HEK293 (cell line): ENCODE data around the gene DNAH7.

Experiments used
- CTCF ChIA-PET: fragments of 350-600 bp; formaldehyde crosslinking; extraction: SDS; loops from one replicate; lab custom pipeline; 2021; ENCODE audit warnings: antibody characterized with exemption; lab: Yijun Ruan, JAX
- POLR2A ChIA-PET: fragments of 300-600 bp; formaldehyde crosslinking; extraction: SDS; loops from one replicate; lab custom pipeline; 2020; ENCODE audit warnings: antibody characterized with exemption, inconsistent platforms; lab: Yijun Ruan, JAX
- H3K27ac ChIP-seq: fragments of 200-500 bp; sonication (Bioruptor generic); 2 replicates; pipeline ENCODE4 v1.5.1; 2014; ENCODE audit warnings: low read depth, low read length, control low read depth, inconsistent platforms; ENCODE audit errors: extremely low read depth
- H3K36me3 ChIP-seq, 2 experiments: fragments of 200-500 bp in 1 of 2; sonication (Bioruptor generic) in 1 of 2; 1 replicate in 1 of 2; 2 replicates in 1 of 2; pipeline ENCODE4 v1.5.1; 2014 to 2017; ENCODE audit warnings: inconsistent platforms in 2 of 2, low read length in 2 of 2; ENCODE audit not compliant: control insufficient read depth in 2 of 2, insufficient read depth in 1 of 2
- H3K4me1 ChIP-seq: fragments of 200-500 bp; sonication (Bioruptor generic); 2 replicates; pipeline ENCODE4 v1.5.1; 2014; ENCODE audit warnings: mild to moderate bottlenecking, low read length, inconsistent platforms; ENCODE audit not compliant: control insufficient read depth, insufficient read depth
- H3K4me3 ChIP-seq: 2 replicates; pipeline ENCODE4 v1.5.1; 2011; ENCODE audit warnings: low read depth, mild to moderate bottlenecking, control low read depth, low read length, moderate library complexity
- H3K9me3 ChIP-seq: fragments of 200-500 bp; sonication (Bioruptor generic); 2 replicates; pipeline ENCODE4 v1.5.1; 2014; ENCODE audit warnings: low read depth, low read length, inconsistent platforms; ENCODE audit not compliant: control insufficient read depth, insufficient read depth
- GLI2 ChIP-seq: fragments of 450-650 bp; formaldehyde crosslinking; IDR thresholded peaks from 2 replicates; pipeline ENCODE4; 2017; ENCODE audit warnings: missing biosample characterization, missing genetic modification characterization, low read depth, borderline replicate concordance
- KLF8 ChIP-seq: fragments of 450-650 bp; formaldehyde crosslinking; IDR thresholded peaks from 2 replicates; pipeline ENCODE4 v1.5.1; 2016; ENCODE audit warnings: missing biosample characterization, missing genetic modification characterization
- MEIS1 ChIP-seq: sonication (generic); formaldehyde crosslinking; IDR thresholded peaks from 2 replicates; pipeline ENCODE4 v1.8.1; 2022; ENCODE audit warnings: missing genetic modification reagents, mild to moderate bottlenecking, borderline replicate concordance
- YY2 ChIP-seq: fragments of 450-650 bp; formaldehyde crosslinking; IDR thresholded peaks from 2 replicates; pipeline ENCODE4 v1.5.1; 2016; ENCODE audit warnings: missing biosample characterization, missing genetic modification characterization
- ZEB2 ChIP-seq: fragments of 450-650 bp; formaldehyde crosslinking; IDR thresholded peaks from 2 replicates; pipeline ENCODE4 v1.5.1; 2016; ENCODE audit warnings: missing biosample characterization, missing genetic modification characterization
- ZNF112 ChIP-seq: fragments of 450-650 bp; formaldehyde crosslinking; IDR thresholded peaks from 2 replicates; pipeline ENCODE4 v1.5.0; 2017; ENCODE audit warnings: missing biosample characterization, missing genetic modification characterization
- ZNF175 ChIP-seq: fragments of 450-650 bp; formaldehyde crosslinking; IDR thresholded peaks from 2 replicates; pipeline ENCODE4 v1.5.1; 2016; ENCODE audit warnings: missing biosample characterization, missing genetic modification characterization
- ZNF202 ChIP-seq: fragments of 450-650 bp; formaldehyde crosslinking; IDR thresholded peaks from 2 replicates; pipeline ENCODE4 v1.5.1; 2016; ENCODE audit warnings: missing biosample characterization, missing genetic modification characterization, borderline replicate concordance
- ZNF221 ChIP-seq: fragments of 450-650 bp; formaldehyde crosslinking; IDR thresholded peaks from 2 replicates; pipeline ENCODE4 v1.5.1; 2017; ENCODE audit warnings: missing biosample characterization, missing genetic modification characterization, borderline replicate concordance
- ZNF292 ChIP-seq: fragments of 450-650 bp; formaldehyde crosslinking; IDR thresholded peaks from 2 replicates; pipeline ENCODE4 v1.5.1; 2016; ENCODE audit warnings: low read depth, missing biosample characterization, missing genetic modification characterization, borderline replicate concordance
- ZNF311 ChIP-seq: fragments of 450-650 bp; formaldehyde crosslinking; IDR thresholded peaks from 2 replicates; pipeline ENCODE4 v1.5.1; 2017; ENCODE audit warnings: missing biosample characterization, missing genetic modification characterization, borderline replicate concordance
- ZNF354C ChIP-seq: fragments of 450-650 bp; formaldehyde crosslinking; IDR thresholded peaks from 2 replicates; pipeline ENCODE4 v1.5.1; 2016; ENCODE audit warnings: missing biosample characterization, missing genetic modification characterization, low read depth, borderline replicate concordance
- ZNF654 ChIP-seq: fragments of 450-650 bp; formaldehyde crosslinking; IDR thresholded peaks from 2 replicates; pipeline ENCODE4 v1.5.1; 2016; ENCODE audit warnings: low read depth, missing biosample characterization, missing genetic modification characterization
- ZNF677 ChIP-seq: fragments of 450-650 bp; IDR thresholded peaks from 2 replicates; pipeline ENCODE4 v1.5.0; 2018; ENCODE audit warnings: missing biosample characterization, mild to moderate bottlenecking, missing genetic modification characterization, moderate library complexity
- ZNF830 ChIP-seq: fragments of 450-650 bp; IDR thresholded peaks from 2 replicates; pipeline ENCODE4 v1.5.0; 2018; ENCODE audit warnings: missing biosample characterization, missing genetic modification characterization, low read depth, mild to moderate bottlenecking, moderate library complexity
- ZSCAN30 ChIP-seq: fragments of 450-650 bp; IDR thresholded peaks from 2 replicates; pipeline ENCODE4 v1.5.1; 2018; ENCODE audit warnings: missing biosample characterization, mild to moderate bottlenecking, missing genetic modification characterization, moderate library complexity
- TF ChIP-seq, protein P1 (sequence below): fragments of 450-650 bp; formaldehyde crosslinking; IDR thresholded peaks from 2 replicates; pipeline ENCODE4 v1.5.1; 2016; ENCODE audit warnings: missing biosample characterization, missing genetic modification characterization
- TF ChIP-seq, protein P2 (sequence below): fragments of 450-650 bp; formaldehyde crosslinking; IDR thresholded peaks from 2 replicates; pipeline ENCODE4 v1.5.1; 2016; ENCODE audit warnings: missing biosample characterization, missing genetic modification characterization
- TF ChIP-seq, protein P3 (sequence below): fragments of 450-650 bp; formaldehyde crosslinking; IDR thresholded peaks from 2 replicates; pipeline ENCODE4 v1.5.1; 2016; ENCODE audit warnings: missing biosample characterization, missing genetic modification characterization, low read depth
- TF ChIP-seq, protein P4 (sequence below): fragments of 450-650 bp; formaldehyde crosslinking; IDR thresholded peaks from 2 replicates; pipeline ENCODE4 v1.5.1; 2016; ENCODE audit warnings: missing biosample characterization, missing genetic modification characterization

The DNAH7 gene

DNA sequence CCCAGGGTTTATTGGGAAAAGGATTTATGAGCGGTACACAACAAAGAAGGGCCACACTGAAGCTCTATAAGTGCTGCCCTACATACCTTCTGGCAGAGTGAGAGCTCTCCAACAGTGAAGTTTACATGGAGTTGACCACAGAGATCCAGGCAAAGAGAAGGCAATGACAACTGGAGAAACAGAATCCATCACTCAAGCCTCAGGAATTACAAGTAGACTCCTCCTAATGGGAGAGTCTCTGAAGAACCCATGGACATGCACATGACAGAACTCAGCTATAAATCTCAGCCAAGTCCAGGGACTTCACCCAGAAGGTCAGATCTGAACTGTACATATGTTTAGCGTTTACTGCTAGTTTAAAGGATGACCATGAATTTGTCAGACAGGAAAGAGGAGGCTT, 164.7 kb downstream of the DNAH7 start (continued):
- TF ChIP-seq, protein P1, sequence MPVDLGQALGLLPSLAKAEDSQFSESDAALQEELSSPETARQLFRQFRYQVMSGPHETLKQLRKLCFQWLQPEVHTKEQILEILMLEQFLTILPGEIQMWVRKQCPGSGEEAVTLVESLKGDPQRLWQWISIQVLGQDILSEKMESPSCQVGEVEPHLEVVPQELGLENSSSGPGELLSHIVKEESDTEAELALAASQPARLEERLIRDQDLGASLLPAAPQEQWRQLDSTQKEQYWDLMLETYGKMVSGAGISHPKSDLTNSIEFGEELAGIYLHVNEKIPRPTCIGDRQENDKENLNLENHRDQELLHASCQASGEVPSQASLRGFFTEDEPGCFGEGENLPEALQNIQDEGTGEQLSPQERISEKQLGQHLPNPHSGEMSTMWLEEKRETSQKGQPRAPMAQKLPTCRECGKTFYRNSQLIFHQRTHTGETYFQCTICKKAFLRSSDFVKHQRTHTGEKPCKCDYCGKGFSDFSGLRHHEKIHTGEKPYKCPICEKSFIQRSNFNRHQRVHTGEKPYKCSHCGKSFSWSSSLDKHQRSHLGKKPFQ, result no peak
- TF ChIP-seq ZNF112 (tag by site-specific recombination), result no peak
- TF ChIP-seq YY2 (tag by site-specific recombination), result no peak
- TF ChIP-seq KLF8, result no peak
- TF ChIP-seq ZSCAN30 (tag by site-specific recombination), result no peak

DNA sequence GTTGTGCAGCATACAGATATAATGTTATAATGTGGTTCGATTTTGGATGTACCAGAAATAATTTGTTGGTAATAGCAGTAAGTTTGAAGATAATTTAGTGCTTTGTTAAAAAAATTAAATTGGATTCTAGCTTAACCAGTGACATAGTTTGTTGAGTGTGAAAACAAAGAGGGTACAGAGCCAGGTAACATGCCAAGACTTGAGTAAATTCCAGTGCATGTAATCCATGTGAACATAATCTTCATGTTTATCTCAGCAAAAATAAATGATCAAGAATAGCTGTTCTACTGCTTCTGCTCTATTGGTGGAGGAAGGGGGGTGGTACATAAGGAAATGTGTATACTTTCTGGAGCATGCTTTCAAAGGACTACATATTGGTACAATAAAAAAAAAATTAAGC, 165.8 kb downstream of the DNAH7 start:
- TF ChIP-seq, protein P2, sequence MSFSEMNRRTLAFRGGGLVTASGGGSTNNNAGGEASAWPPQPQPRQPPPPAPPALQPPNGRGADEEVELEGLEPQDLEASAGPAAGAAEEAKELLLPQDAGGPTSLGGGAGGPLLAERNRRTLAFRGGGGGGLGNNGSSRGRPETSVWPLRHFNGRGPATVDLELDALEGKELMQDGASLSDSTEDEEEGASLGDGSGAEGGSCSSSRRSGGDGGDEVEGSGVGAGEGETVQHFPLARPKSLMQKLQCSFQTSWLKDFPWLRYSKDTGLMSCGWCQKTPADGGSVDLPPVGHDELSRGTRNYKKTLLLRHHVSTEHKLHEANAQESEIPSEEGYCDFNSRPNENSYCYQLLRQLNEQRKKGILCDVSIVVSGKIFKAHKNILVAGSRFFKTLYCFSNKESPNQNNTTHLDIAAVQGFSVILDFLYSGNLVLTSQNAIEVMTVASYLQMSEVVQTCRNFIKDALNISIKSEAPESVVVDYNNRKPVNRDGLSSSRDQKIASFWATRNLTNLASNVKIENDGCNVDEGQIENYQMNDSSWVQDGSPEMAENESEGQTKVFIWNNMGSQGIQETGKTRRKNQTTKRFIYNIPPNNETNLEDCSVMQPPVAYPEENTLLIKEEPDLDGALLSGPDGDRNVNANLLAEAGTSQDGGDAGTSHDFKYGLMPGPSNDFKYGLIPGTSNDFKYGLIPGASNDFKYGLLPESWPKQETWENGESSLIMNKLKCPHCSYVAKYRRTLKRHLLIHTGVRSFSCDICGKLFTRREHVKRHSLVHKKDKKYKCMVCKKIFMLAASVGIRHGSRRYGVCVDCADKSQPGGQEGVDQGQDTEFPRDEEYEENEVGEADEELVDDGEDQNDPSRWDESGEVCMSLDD (tag by site-specific recombination), result no peak
- TF ChIP-seq ZNF311 (tag by site-specific recombination) (no peak), ZNF112 (tag by site-specific recombination) (no peak), ZNF830 (tag by site-specific recombination) (no peak)
- TF ChIP-seq, protein P3, sequence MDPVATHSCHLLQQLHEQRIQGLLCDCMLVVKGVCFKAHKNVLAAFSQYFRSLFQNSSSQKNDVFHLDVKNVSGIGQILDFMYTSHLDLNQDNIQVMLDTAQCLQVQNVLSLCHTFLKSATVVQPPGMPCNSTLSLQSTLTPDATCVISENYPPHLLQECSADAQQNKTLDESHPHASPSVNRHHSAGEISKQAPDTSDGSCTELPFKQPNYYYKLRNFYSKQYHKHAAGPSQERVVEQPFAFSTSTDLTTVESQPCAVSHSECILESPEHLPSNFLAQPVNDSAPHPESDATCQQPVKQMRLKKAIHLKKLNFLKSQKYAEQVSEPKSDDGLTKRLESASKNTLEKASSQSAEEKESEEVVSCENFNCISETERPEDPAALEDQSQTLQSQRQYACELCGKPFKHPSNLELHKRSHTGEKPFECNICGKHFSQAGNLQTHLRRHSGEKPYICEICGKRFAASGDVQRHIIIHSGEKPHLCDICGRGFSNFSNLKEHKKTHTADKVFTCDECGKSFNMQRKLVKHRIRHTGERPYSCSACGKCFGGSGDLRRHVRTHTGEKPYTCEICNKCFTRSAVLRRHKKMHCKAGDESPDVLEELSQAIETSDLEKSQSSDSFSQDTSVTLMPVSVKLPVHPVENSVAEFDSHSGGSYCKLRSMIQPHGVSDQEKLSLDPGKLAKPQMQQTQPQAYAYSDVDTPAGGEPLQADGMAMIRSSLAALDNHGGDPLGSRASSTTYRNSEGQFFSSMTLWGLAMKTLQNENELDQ (tag by site-specific recombination), result no peak
- ChIA-PET CTCF (no interaction called here), POLR2A (no interaction called here)

DNA sequence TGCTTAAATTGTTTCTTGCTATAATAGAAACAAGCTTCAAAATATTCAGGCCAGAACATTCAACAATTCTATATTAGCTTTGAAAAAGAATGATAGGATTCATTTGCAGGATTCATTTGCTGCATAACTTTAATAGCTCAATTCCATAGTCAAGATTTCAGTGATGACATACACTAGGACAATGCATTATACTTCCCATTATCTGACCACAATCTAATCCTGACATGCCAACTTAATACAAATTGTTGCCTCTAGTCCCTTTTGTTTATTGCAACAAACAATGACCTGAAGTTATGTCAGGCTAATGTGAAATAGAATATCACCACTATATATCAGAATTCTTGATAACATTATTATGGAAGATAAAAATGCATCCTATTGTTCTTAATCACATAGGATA, 169.4 kb downstream of the DNAH7 start:
- ChIA-PET CTCF (no interaction called here), POLR2A (no interaction called here)
- no peaks in the 10 kb centered on the region for H3K4me1 ChIP-seq
- TF ChIP-seq ZNF654 (tag by site-specific recombination), result no peak
- TF ChIP-seq, all 188 proteins: peak for 0
- no peaks in the 10 kb centered on the region for H3K36me3 ChIP-seq
- H3K27ac ChIP-seq, result no peak overlapping the region
- H3K9me3 ChIP-seq, result no peaks in the 10 kb centered on the region
- H3K4me3 ChIP-seq, result no peak overlapping the region

More for the DNA sequence above, 165.8 kb downstream of the DNAH7 start:
- Histone ChIP-seq H3K36me3 (no peaks in the 10 kb centered on the region), H3K27ac (no peak overlapping the region), H3K4me3 (no peak overlapping the region), H3K9me3 (no peaks in the 10 kb centered on the region), H3K4me1 (no peaks in the 10 kb centered on the region)

DNA sequence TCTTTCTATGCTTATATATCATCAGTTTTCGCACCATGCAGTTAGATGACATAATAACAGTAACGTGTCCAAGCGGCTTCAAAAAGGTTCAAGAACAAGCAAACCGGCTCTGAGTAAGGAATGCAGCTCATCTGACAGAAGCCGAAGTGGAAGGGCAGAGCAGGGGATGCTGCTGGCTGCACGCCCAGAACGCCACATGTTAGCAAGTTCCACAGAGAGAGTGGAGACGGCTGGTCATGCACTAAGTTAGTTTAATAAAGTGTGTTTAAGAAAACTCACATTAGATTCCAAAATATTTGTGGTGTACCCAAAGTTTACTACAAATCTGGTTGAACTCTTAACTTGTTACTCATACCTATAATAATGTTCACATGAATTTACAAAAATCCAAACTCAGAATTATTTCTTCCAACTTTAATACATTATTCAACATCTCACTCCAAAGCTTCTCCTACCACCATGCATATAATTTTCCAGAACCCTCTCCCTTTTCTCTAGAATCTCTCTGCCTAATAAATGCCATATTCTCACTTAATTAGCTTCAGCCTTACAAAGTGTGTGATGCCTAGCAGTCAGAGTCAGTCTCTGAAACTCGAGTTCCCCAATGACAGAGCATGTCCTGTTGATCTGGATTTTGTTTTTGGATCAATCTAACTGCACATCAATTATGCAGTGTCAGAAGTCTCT, 170.0 kb downstream of the DNAH7 start:
- POLR2A ChIA-PET, result no interaction called here
- Histone ChIP-seq H3K36me3 (no peaks in the 10 kb centered on the region), H3K4me1 (no peaks in the 10 kb centered on the region), H3K4me3 (no peak overlapping the region), H3K27ac (no peak overlapping the region), H3K9me3 (no peaks in the 10 kb centered on the region)
- CTCF ChIA-PET, result no interaction called here
- TF ChIP-seq ZNF292 (tag by site-specific recombination) (no peak), GLI2 (no peak), ZNF221 (tag by site-specific recombination) (no peak), ZNF677 (tag by site-specific recombination) (no peak), MEIS1 (CRISPR knock-in tag) (no peak), ZNF175 (tag by site-specific recombination) (no peak), ZNF202 (tag by site-specific recombination) (no peak), ZNF354C (no peak), ZEB2 (tag by site-specific recombination) (no peak)
- TF ChIP-seq, protein P4, sequence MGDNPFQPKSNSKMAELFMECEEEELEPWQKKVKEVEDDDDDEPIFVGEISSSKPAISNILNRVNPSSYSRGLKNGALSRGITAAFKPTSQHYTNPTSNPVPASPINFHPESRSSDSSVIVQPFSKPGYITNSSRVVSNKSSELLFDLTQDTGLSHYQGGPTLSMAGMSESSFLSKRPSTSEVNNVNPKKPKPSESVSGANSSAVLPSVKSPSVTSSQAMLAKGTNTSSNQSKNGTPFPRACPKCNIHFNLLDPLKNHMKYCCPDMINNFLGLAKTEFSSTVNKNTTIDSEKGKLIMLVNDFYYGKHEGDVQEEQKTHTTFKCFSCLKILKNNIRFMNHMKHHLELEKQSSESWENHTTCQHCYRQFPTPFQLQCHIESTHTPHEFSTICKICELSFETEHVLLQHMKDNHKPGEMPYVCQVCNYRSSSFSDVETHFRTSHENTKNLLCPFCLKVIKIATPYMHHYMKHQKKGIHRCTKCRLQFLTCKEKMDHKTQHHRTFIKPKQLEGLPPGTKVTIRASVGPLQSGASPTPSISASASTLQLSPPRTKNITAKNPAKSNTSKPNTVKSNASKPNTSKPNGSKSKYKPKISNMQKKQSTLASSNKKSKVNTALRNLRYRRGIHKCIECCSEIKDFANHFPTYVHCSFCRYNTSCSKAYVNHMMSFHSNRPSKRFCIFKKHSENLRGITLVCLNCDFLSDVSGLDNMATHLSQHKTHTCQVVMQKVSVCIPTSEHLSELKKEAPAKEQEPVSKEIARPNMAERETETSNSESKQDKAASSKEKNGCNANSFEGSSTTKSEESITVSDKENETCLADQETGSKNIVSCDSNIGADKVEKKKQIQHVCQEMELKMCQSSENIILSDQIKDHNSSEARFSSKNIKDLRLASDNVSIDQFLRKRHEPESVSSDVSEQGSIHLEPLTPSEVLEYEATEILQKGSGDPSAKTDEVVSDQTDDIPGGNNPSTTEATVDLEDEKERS (tag by site-specific recombination), result no peak
